Spinal cord (tissue), 10 donors: ENCODE results near the gene BMERB1. TPM values are rescaled to one million over a fixed set of nuclear protein-coding genes. Genes with fewer than 3 reads are reported as not detected.

Experiments
- DNase-seq, 6 donors: peaks; one replicate each; pipeline versions ENCODE4 v3.0.0 to v3.0.0-alpha.2; 2013 to 2015; ENCODE audit warnings: low spot score in 6 of 6, low read depth in 4 of 6
- H3K27ac ChIP-seq: one replicate; pipeline ENCODE4 v1.5.1; 2013; ENCODE audit warnings: low read depth, low read length, control low read depth
- H3K27me3 ChIP-seq: one replicate; pipeline ENCODE4 v1.6.1; 2013; ENCODE audit warnings: low read length; ENCODE audit not compliant: control insufficient read depth, insufficient read depth
- H3K36me3 ChIP-seq: one replicate; pipeline ENCODE4 v1.6.1; 2013; ENCODE audit warnings: low read length; ENCODE audit not compliant: control insufficient read depth, insufficient read depth
- H3K4me1 ChIP-seq: one replicate; pipeline ENCODE4 v1.6.1; 2013; ENCODE audit warnings: low read length; ENCODE audit not compliant: control insufficient read depth, insufficient read depth
- H3K4me3 ChIP-seq: one replicate; pipeline ENCODE4 v1.5.1; 2013; ENCODE audit warnings: low read depth, low read length, control low read depth
- H3K9me3 ChIP-seq: one replicate; pipeline ENCODE4 v1.6.1; 2013; ENCODE audit warnings: low read length; ENCODE audit not compliant: control insufficient read depth, insufficient read depth
- WGBS: methylation state at CpG from one replicate; pipeline ENCODE4 v1.1.5; 2013; ENCODE audit warnings: missing lambda C conversion rate; ENCODE audit not compliant: insufficient coverage; 5-methylcytosine and 5-hydroxymethylcytosine counted together
- polyA plus RNA-seq, 2 donors: library from polyadenylated mRNA; unstranded; fragments of 120-200 nt; gene quantifications; one replicate each; pipeline ENCODE4 v1.2.1, GENCODE V29; 2013; ENCODE audit not compliant: insufficient read length in 2 of 2
- total RNA-seq, 2 donors: library from RNA; depleted of rRNA in 1 of 2; stranded (reverse); fragments of 120-200 nt in 1 of 2; fragments of >200 nt in 1 of 2; gene quantifications; one replicate each; pipeline versions ENCODE4 v1.2.3 to v1.2.4, GENCODE V29; 2013 to 2014
- donor health status: healthy.

Gene BMERB1
- total and polyA plus RNA-seq, 4 donors: 70.7 to 266 (median 177) TPM

DNA sequence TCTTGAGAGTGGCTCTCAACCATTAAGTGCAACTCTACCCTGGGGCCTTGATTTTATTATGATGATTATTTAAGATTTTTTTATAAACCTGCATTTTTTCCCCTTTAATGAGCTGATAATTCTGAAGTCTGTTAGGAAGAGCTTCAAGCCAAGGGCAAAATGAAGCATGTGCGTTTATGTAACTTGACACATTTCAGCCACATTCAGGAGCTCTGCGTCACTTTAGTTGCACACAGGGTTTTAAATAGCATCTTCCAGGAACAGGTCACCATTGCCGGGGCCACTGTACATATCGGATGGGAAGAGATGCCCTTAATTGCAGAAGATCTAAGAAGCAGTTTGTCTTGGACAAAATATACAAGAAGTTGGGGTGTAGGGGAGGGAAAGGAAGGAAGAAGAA, 89.6 kb downstream of the BMERB1 start:
- H3K27ac ChIP-seq: no peak overlapping the region
- 94% methylated on average over 3 of the region's 4 CpGs for WGBS
- H3K36me3 ChIP-seq: peaks cover 3% of the 10 kb centered on the region
- H3K9me3 ChIP-seq: no peaks in the 10 kb centered on the region
- no peak overlapping the region for H3K4me3 ChIP-seq
- no peaks in the 10 kb centered on the region for H3K27me3 ChIP-seq
- DNase-seq: no peak
- H3K4me1 ChIP-seq: peaks cover 33% of the 10 kb centered on the region

DNA sequence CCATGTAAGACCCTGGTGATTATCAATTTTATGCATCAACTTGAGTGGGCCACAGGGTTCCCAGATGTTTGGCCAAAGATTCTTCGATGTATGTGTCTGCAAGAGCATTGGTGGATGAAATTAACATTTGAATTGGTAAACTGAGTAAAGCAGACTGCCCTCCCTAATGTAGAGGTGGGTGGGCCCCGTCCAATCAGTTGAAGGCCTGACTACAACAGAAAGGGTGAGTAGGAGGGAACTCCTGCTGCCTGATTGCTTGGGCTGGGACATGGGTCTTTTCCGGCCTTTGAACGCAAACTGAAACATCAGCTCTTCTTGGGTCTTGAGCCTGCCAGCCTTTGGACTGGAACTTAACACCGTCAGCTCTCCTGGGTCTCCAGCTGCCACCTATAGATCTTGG, 90.6 kb downstream of the BMERB1 start:
- H3K9me3 ChIP-seq: no peaks in the 10 kb centered on the region
- peaks cover 3% of the 10 kb centered on the region for H3K36me3 ChIP-seq
- DNase-seq: no peak
- WGBS: 94% methylated on average over 5 of the region's 5 CpGs
- H3K27me3 ChIP-seq: no peaks in the 10 kb centered on the region
- H3K27ac ChIP-seq: no peak overlapping the region
- H3K4me3 ChIP-seq: no peak overlapping the region
- peaks cover 23% of the 10 kb centered on the region for H3K4me1 ChIP-seq

DNA sequence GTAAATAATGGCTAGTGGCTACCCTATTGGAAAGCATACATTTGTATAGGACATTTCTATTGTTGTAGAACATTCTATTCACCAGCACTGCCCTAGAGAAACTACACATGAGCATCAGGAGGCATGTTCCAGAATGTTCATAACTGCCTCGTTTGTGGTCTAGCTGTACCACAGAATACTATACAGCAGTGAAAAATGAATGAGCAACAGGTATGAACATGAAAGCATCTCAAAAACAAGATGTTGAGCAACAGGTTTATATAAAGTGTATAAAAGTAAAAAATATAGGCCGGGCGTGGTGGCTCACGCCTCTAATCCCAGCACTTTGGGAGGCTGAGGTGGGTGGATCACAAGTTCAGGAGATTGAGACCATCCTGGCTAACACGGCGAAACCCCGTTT, 91.7 kb downstream of the BMERB1 start:
- Histone ChIP-seq H3K36me3 (peaks cover 3% of the 10 kb centered on the region), H3K27me3 (no peaks in the 10 kb centered on the region), H3K4me3 (no peak overlapping the region), H3K27ac (no peak overlapping the region), H3K9me3 (no peaks in the 10 kb centered on the region), H3K4me1 (peaks cover 19% of the 10 kb centered on the region)
- 100% methylated on average over 3 of the region's 7 CpGs for WGBS
- no peak for DNase-seq

DNA sequence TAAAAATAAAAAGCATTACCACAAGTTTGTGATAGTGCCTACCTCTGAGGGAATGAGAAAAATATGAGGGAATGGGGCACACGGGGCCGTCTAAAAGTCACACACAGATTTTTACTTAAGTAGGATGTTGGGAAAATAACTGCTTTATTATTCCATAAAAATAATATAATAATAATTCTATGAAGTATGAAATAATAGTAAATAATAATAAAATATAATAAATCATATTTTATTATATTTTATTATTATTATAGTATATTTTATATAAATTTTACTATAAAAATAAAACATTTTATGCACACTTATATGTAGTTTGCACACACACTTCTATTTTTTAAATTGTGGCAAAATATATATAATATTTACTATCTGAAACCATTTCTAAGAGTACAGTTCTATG, 92.3 kb downstream of the BMERB1 start:
- Histone ChIP-seq H3K36me3 (peaks cover 3% of the 10 kb centered on the region), H3K9me3 (no peaks in the 10 kb centered on the region), H3K4me3 (no peak overlapping the region), H3K27me3 (no peaks in the 10 kb centered on the region), H3K4me1 (peaks cover 14% of the 10 kb centered on the region), H3K27ac (no peak overlapping the region)
- no peak for DNase-seq
- WGBS: no CpG with 5 or more reads among the region's 2 CpGs

DNA sequence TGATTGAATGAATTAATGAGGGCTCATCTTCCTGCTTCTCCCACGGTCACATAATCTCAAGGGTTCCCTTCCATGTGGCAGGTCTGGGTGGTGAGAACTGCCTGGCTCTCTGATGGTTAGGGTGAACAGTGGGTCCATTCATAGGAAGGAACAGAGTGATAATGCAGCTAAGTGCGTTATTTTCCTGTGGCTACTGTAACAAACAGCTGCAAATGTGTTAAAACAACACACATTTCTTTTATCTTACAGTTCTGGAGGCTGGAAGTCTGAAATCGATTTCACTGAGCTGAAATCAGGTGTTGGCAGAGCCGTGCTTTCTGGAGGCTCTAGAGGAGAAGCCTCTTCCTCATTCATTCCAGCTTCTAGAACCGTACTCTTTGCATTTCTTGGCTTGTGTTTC, 95.3 kb downstream of the BMERB1 start:
- Histone ChIP-seq H3K4me1 (no peaks in the 10 kb centered on the region), H3K27ac (peak overlapping the region; percentile 13), H3K36me3 (peaks cover 3% of the 10 kb centered on the region), H3K27me3 (no peaks in the 10 kb centered on the region), H3K9me3 (no peaks in the 10 kb centered on the region), H3K4me3 (no peak overlapping the region)
- WGBS: 66% methylated on average over 4 of the region's 5 CpGs
- DNase-seq: no peak

DNA sequence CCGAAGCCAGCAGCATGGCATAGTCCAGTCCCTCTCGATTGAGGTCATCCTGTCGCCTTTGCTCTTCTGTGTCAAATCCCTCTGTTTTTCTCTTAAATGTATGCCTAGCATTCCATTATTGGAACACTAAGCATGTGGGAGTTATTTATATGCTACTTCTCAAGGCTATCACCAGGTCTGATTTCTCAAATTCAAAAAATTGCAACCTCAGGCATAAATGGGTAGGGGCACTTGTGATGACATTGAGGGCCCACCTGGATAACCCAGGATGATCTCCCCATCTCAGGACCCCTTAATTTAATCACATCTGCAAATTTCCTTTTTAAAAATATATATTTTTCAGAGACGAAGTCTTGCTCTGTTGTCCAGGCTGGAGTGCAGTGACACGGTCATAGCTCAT, 95.7 kb downstream of the BMERB1 start:
- Histone ChIP-seq H3K9me3 (no peaks in the 10 kb centered on the region), H3K4me3 (no peak overlapping the region), H3K27ac (peak overlapping the region; percentile 13), H3K36me3 (peaks cover 3% of the 10 kb centered on the region), H3K27me3 (no peaks in the 10 kb centered on the region), H3K4me1 (no peaks in the 10 kb centered on the region)
- DNase-seq: no peak
- 80% methylated on average over 1 of the region's 5 CpGs for WGBS

DNA sequence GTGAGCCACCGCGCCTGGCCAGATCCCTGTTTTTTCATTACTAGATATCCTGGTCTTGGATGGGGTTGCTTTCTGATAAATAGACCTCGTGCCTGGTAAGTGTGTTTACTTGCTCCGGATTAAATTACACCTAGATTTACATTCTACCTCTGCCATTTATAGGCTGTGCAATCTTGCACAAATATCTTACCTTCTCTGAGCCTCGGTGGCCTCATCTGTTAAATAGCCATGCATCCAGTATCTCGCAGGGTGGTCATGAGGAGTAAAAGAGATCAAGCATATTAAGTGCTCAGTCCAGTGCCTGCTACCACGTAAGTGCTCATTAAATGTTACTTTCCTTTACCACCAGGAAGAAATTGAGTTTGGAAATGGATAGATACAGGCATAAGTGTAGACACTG, 98.4 kb downstream of the BMERB1 start:
- H3K4me1 ChIP-seq: peaks cover 4% of the 10 kb centered on the region
- H3K27me3 ChIP-seq: no peaks in the 10 kb centered on the region
- WGBS: 100% methylated on average over 1 of the region's 7 CpGs
- H3K9me3 ChIP-seq: no peaks in the 10 kb centered on the region
- no peak for DNase-seq
- no peak overlapping the region for H3K27ac ChIP-seq
- H3K36me3 ChIP-seq: peaks cover 7% of the 10 kb centered on the region
- H3K4me3 ChIP-seq: no peak overlapping the region

DNA sequence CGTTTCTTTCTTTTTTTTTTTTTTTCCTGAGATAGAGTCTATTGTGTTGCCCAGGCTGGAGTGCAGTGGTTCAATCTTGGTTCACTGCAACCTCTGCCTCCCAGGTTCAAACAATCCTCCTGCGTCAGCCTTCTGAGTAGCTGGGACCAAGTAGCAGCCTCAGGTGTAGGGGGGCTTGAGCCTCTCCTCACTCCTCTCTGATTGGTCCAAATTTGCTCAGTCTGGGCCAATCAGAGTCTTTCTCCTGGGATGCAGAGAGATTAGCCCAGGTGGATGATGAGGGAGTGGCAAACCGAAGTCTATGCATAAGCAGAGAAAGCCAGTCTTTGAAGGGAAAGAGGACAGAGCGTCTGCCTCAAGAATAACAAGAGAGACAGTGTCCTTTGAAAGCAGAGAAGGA, 99.0 kb downstream of the BMERB1 start:
- Histone ChIP-seq H3K27ac (no peak overlapping the region), H3K27me3 (no peaks in the 10 kb centered on the region), H3K36me3 (peaks cover 5% of the 10 kb centered on the region), H3K9me3 (no peaks in the 10 kb centered on the region), H3K4me1 (peaks cover 4% of the 10 kb centered on the region), H3K4me3 (no peak overlapping the region)
- WGBS: 57% methylated on average over 3 of the region's 4 CpGs
- no peak for DNase-seq

DNA sequence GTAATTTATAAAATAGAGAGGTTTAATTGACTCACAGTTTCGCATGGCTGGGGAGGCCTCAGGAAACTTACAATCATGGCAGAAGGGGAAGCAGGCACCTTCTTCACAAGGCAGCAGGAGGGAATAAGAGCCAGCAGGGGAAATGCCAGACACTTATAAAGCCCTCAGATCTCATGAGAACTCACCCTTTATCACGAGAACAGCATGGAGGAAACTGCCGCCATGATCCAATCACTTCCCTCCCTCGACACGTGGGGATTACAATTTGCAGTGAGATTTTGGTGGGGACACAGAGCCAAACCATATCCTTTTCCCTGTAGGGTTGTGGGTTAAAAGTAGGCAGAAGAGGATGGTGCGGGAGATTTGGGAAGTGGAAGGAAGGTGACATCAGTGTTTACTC, 101.4 kb downstream of the BMERB1 start:
- H3K27ac ChIP-seq: no peak overlapping the region
- H3K9me3 ChIP-seq: no peaks in the 10 kb centered on the region
- peaks cover 3% of the 10 kb centered on the region for H3K36me3 ChIP-seq
- peaks cover 4% of the 10 kb centered on the region for H3K4me1 ChIP-seq
- no peak for DNase-seq
- no peak overlapping the region for H3K4me3 ChIP-seq
- no peaks in the 10 kb centered on the region for H3K27me3 ChIP-seq
- 94% methylated on average over 6 of the region's 6 CpGs for WGBS

DNA sequence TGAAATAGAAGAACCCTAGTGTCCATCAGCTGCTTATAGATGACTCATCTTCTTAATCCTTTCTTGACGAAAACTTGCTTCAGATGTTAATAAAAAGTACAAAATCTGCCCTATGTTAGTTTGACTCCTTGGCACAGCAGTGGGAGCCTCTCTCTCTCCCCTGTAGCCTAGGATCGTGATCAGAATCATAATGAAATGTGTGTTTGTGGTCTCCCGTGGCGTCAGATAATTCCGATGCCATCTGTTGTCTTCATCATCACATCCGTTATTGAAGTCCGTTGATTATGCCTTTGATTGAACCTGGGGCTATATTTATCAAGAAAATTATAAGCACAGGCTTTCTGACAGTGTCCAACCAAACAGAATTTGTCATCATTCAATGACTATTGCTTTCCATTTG, 102.5 kb downstream of the BMERB1 start:
- Histone ChIP-seq H3K27ac (no peak overlapping the region), H3K27me3 (no peaks in the 10 kb centered on the region), H3K9me3 (no peaks in the 10 kb centered on the region), H3K4me3 (no peak overlapping the region), H3K4me1 (peaks cover 4% of the 10 kb centered on the region), H3K36me3 (peaks cover 3% of the 10 kb centered on the region)
- WGBS: 63% methylated on average over 3 of the region's 7 CpGs
- peak in 1 of 6 donors; percentile 75 for DNase-seq
